Ovary (tissue), 9 donors: ENCODE results near the gene GPR132. TPM values are rescaled to one million over a fixed set of nuclear protein-coding genes. Genes with fewer than 3 reads are reported as not detected.

Experiments
- DNase-seq, 5 donors: peaks; one replicate each; pipeline ENCODE4 v3.0.0-alpha.2; 2019 to 2020
- H3K27ac ChIP-seq, 2 donors: fragments of 200-600 bp; one replicate each; pipeline versions ENCODE4 v1.5.1 to v1.8.0; 2019 to 2022
- H3K27me3 ChIP-seq: fragments of 200-600 bp; one replicate; pipeline ENCODE4 v1.8.0; 2022
- H3K36me3 ChIP-seq: fragments of 200-600 bp; sonication (generic); one replicate; pipeline ENCODE4 v1.5.1; 2019
- H3K4me1 ChIP-seq: one replicate; pipeline ENCODE4 v1.8.1; 2013; ENCODE audit warnings: mild to moderate bottlenecking, moderate library complexity; ENCODE audit not compliant: insufficient read depth
- H3K4me3 ChIP-seq: fragments of 200-600 bp; sonication (generic); one replicate; pipeline ENCODE4 v1.5.1; 2017
- H3K9me3 ChIP-seq, 2 donors: fragments of 200-600 bp in 1 of 2; sonication (generic) in 1 of 2; one replicate each; pipeline versions ENCODE4 v1.5.1 to v1.8.1; 2013 to 2019; ENCODE audit warnings: mild to moderate bottlenecking in 1 of 2, moderate library complexity in 1 of 2
- CTCF ChIP-seq, 3 donors: fragments of 450-650 bp in 2 of 3; fragments of 200-600 bp in 1 of 3; IDR thresholded peaks; one replicate each; pipeline versions ENCODE4 v1.5.1 to v1.8.0; 2016 to 2022; ENCODE audit warnings: antibody characterized with exemption in 3 of 3, mild to moderate bottlenecking in 1 of 3
- EP300 ChIP-seq: sonication (generic); formaldehyde crosslinking; IDR thresholded peaks from one replicate; pipeline ENCODE4 v1.6.1; 2017; ENCODE audit warnings: antibody characterized with exemption
- POLR2A ChIP-seq: fragments of 450-650 bp; IDR thresholded peaks from one replicate; pipeline ENCODE4 v1.6.1; 2017; ENCODE audit warnings: antibody characterized with exemption, mild to moderate bottlenecking, moderate library complexity
- WGBS, 3 donors: extraction: QIAGEN DNeasy Blood & Tissue Kit in 1 of 3; methylation state at CpG; one replicate each; pipeline versions ENCODE4 v1.1.5 to v1.1.7; 2013 to 2017; 5-methylcytosine and 5-hydroxymethylcytosine counted together
- intact Hi-C, 4 donors: fragments of 100-400 bp; cut with DNase I; formaldehyde crosslinking; loops; one replicate each; pipeline versions ENCODE4 v1.11.0 to v1.15.1; 2022 to 2023
- polyA plus RNA-seq, 2 donors: library from polyadenylated mRNA; stranded (reverse); fragments of 200-250 nt in 1 of 2; fragments of 350-450 nt in 1 of 2; fragmentation: Illumina TruSeq in 1 of 2; extraction: RNeasy Lipid Tissue Mini Kit (QIAGEN cat#74804) in 1 of 2; gene quantifications; one replicate each; pipeline ENCODE4 v1.2.3, GENCODE V29; 2013 to 2014
- total RNA-seq, 7 donors: library from RNA; depleted of rRNA in 2 of 7; stranded (reverse); fragments of >200 nt in 2 of 7; fragmentation: NEBNext Ultra II Directional in 3 of 7; extraction: Animal tissue kit (Norgen Biotek cat#: 25700) in 3 of 7; gene quantifications; one replicate each; pipeline versions ENCODE4 v1.1.0 to v1.2.4, GENCODE V29; 2016 to 2023
- donor health status: DM: no; HTN: no; CAD: no; lungs with moderate emphysema.
- donor health status: DM: no; HTN: no; CAD: no.
- donor health status: Bipolar disorder and iron deficiency.
- donor health status: DM: yes; HTN: yes; CAD: no.
- donor health status: DM: no; HTN: no; CAD: no.
- donor health status: DM: yes; HTN: yes; CAD: no.

GPR132 gene
- total and polyA plus RNA-seq, 9 donors = 0.27 to 2.0 (median 0.73) TPM

DNA sequence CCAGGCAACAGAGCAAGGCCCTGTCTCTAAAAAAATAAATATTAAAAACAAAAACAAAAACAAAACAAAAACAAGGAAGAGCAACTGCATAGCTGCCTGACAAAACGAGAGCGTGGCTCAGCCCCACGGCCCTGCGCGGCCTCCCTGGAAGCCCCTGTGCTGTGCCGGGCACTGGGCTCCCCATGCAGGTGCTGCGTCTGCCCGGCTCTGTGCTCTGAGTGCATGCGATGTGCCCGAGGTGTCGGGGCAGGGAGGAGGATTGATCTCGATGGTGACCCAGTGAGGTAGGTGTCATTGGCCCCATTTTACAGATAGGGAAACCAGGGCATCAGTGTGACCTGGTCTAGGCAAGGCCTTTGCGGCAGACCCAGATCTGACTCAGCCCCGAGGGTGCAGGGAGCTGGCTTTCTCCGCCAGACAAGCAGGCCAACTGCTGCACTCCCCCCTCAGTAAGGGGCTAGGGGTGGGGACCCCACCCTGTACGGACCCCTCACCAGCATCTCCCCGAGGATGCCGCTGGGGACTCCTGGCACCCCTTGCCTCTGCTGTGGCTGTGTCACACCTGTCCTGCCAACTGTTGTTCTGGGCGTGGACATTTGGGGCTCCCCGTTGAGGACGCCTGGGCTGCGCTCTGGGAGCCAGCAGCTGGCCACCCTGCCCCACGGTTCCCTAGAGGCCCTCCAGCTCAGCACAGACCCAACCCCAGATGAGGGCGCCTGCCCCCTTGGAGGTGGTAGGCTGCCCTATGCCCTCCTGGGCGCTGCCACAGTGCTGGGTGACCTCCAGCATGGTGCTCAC is 15.3 kb downstream of the GPR132 start:
- intact Hi-C loops = loop anchor here in 3 of 4 donors (5.0 to 10.0 kb wide), 4 partner anchors 73 to 153 kb away; partner anchors contain the start of gene AHNAK2 (in 2 of the 3)
- Histone ChIP-seq H3K27ac (no peak overlapping the region), H3K36me3 (no peaks in the 10 kb centered on the region), H3K9me3 (no peaks in the 10 kb centered on the region), H3K4me1 (no peaks in the 10 kb centered on the region), H3K4me3 (no peak overlapping the region), H3K27me3 (no peaks in the 10 kb centered on the region)
- no peak for TF ChIP-seq POLR2A
- TF ChIP-seq CTCF (IDR thresholded peaks at IDR 0.05) = no peak
- no peak for TF ChIP-seq EP300
- no peak for DNase-seq
- 78 to 83% (median 82%) methylated on average over 25 of the region's 25 CpGs for WGBS, 3 donors

DNA sequence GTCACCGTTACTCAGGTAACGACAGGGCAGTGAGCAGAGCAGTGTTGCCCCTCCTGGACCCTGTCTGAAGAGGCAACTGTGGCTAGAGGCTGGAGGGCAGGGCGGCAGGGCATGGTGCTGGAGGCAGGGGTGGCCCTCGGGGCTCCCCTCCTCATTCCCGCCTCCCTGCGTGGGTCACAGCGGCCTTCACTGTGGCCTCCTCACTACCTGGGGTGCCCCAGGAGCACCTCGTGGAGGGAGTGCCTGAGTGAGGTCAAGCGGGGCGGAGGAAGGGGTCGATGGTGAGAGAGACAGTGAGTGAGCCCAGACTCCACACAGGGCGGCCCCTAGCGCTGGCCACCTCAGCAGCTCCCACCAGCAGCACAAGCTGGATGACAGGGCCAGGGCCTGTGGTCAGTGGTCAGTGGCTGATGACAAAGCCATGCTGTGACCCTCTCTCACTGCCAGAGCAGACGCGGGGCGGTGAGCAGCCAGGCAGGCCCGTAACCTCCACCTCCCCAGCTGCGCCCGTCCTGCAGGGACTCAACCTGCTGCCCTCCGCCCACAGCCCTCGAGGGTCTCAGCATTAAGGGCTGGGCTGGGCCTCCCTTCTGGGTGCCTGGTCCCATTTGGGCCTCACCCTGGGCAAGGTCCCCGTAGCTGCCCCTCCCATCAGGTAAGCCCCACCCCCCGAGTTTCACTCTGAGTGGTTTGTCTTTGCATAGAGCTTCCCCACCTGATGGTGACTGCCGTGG is 17.8 kb downstream of the GPR132 start:
- WGBS, 3 donors = 65 to 76% (median 69%) methylated on average over 24 of the region's 24 CpGs
- DNase-seq = no peak
- TF ChIP-seq CTCF (IDR thresholded peaks at IDR 0.05) (no peak), EP300 (no peak), POLR2A (no peak)
- Histone ChIP-seq H3K27me3 (no peaks in the 10 kb centered on the region), H3K4me1 (no peaks in the 10 kb centered on the region), H3K27ac (no peak overlapping the region), H3K9me3 (no peaks in the 10 kb centered on the region), H3K4me3 (no peak overlapping the region), H3K36me3 (no peaks in the 10 kb centered on the region)
- intact Hi-C loops = loop anchor here (2.0 to 10.0 kb wide), 5 partner anchors 70 to 151 kb away; partner anchors contain the start of gene AHNAK2 (in 2 of the 4)

GRCh38 chr14:105046891-105047282 is 18.3 kb downstream of the GPR132 start:
- no peaks in the 10 kb centered on the region for H3K27me3 ChIP-seq
- 83 to 89% (median 83%) methylated on average over 9 of the region's 9 CpGs for WGBS, 3 donors
- intact Hi-C loops = loop anchor here (2.0 to 10.0 kb wide), 5 partner anchors 70 to 150 kb away; partner anchors contain the start of gene AHNAK2 (in 2 of the 4)

More at GRCh38 chr14:105046891-105047282, 18.3 kb downstream of the GPR132 start:
- Histone ChIP-seq H3K4me1 (no peaks in the 10 kb centered on the region), H3K27ac (no peak overlapping the region), H3K9me3 (no peaks in the 10 kb centered on the region), H3K4me3 (no peak overlapping the region), H3K36me3 (no peaks in the 10 kb centered on the region)
- TF ChIP-seq POLR2A = no peak
- TF ChIP-seq CTCF (IDR thresholded peaks at IDR 0.05) = no peak
- TF ChIP-seq EP300 = no peak
- no peak for DNase-seq
